Suprapubic skin (tissue), 4 donors: ENCODE measurements around the gene DAND5.

Experiments
- CTCF ChIP-seq, 2 donors: fragments of 200-600 bp in 1 of 2; fragments of 450-650 bp in 1 of 2; sonication (generic) in 1 of 2; IDR thresholded peaks; one replicate each; pipeline ENCODE4 v1.5.1; 2016 to 2019; ENCODE audit warnings: antibody characterized with exemption in 2 of 2, mild to moderate bottlenecking in 1 of 2, moderate library complexity in 1 of 2
- EP300 ChIP-seq: sonication (generic); formaldehyde crosslinking; IDR thresholded peaks from one replicate; pipeline ENCODE4 v1.6.1; 2017; ENCODE audit warnings: antibody characterized with exemption
- POLR2A ChIP-seq, 2 donors: fragments of 450-650 bp; IDR thresholded peaks; one replicate each; pipeline ENCODE4 v1.6.1; 2017; ENCODE audit warnings: antibody characterized with exemption in 2 of 2, mild to moderate bottlenecking in 2 of 2, moderate library complexity in 2 of 2
- POLR2AphosphoS5 ChIP-seq, 3 donors: sonication (generic); formaldehyde crosslinking; IDR thresholded peaks; one replicate each; pipeline ENCODE4 v1.6.1; 2017; ENCODE audit warnings: antibody characterized with exemption in 3 of 3

GRCh38 chr19:13001502-13002165 is 32.3 kb downstream of the DAND5 start:
- TF ChIP-seq POLR2AphosphoS5 (IDR thresholded peaks at IDR 0.05) (peak in 1 of 3 donors; percentile 62), CTCF (IDR thresholded peaks at IDR 0.05) (no peak), POLR2A (IDR thresholded peaks at IDR 0.05) (peak in 1 of 2 donors; percentile 38), EP300 (no peak)
